SK-N-SH treated with all-trans-retinoic acid at 6 μM for 48 hours (cell line): ENCODE measurements around the gene HS3ST4.

Experiments used
- ATAC-seq: fragments of 200-7000 bp; cut with Tn5 transposase; 3 replicates; pipeline ENCODE4 v1.9.1; 2020; ENCODE audit warnings: mild to moderate bottlenecking, moderate library complexity
- ARNTL ChIP-seq: fragments of 450-650 bp; formaldehyde crosslinking; IDR thresholded peaks from 2 replicates; pipeline ENCODE4 v1.5.0; 2020; ENCODE audit warnings: low read depth, mild to moderate bottlenecking, moderate library complexity, borderline replicate concordance
- BACH2 ChIP-seq: fragments of 250-450 bp; sonication (Bioruptor Pico); IDR thresholded peaks from 2 replicates; pipeline ENCODE4 v1.9.0; 2021; ENCODE audit warnings: mild to moderate bottlenecking, borderline replicate concordance
- CREB5 ChIP-seq: fragments of 250-450 bp; sonication (Bioruptor Pico); IDR thresholded peaks from 2 replicates; pipeline ENCODE4 v1.5.1; 2020; ENCODE audit warnings: low read depth, mild to moderate bottlenecking, moderate library complexity
- CSRNP3 ChIP-seq: fragments of 250-450 bp; sonication (Bioruptor Pico); IDR thresholded peaks from 2 replicates; pipeline ENCODE4 v1.5.1; 2021; ENCODE audit warnings: mild to moderate bottlenecking, moderate library complexity
- ESRRG ChIP-seq: fragments of 250-450 bp; sonication (Bioruptor Pico); IDR thresholded peaks from 2 replicates; pipeline ENCODE4 v1.6.1; 2021; ENCODE audit warnings: mild to moderate bottlenecking
- GLIS3 ChIP-seq: fragments of 250-450 bp; sonication (Bioruptor Pico); IDR thresholded peaks from 2 replicates; pipeline ENCODE4 v1.5.0; 2020; ENCODE audit warnings: mild to moderate bottlenecking, moderate library complexity
- ISL1 ChIP-seq: fragments of 250-450 bp; sonication (Bioruptor Pico); IDR thresholded peaks from 2 replicates; pipeline ENCODE4 v2.1.2; 2022; ENCODE audit warnings: mild to moderate bottlenecking, moderate library complexity
- OSR1 ChIP-seq: fragments of 250-450 bp; sonication (Bioruptor Pico); IDR thresholded peaks from 2 replicates; pipeline ENCODE4 v1.8.0; 2022; ENCODE audit warnings: moderate library complexity, mild to moderate bottlenecking, inconsistent platforms
- POU6F1 ChIP-seq: fragments of 250-450 bp; sonication (Bioruptor Pico); IDR thresholded peaks from 2 replicates; pipeline ENCODE4 v1.8.0; 2021; ENCODE audit warnings: low read depth, mild to moderate bottlenecking, moderate library complexity, borderline replicate concordance
- PPARA ChIP-seq: fragments of 250-450 bp; sonication (Bioruptor Pico); IDR thresholded peaks from 2 replicates; pipeline ENCODE4 v1.5.0; 2020; ENCODE audit warnings: mild to moderate bottlenecking, borderline replicate concordance
- RARB ChIP-seq: fragments of 250-450 bp; sonication (Bioruptor Pico); IDR thresholded peaks from 2 replicates; pipeline ENCODE4 v1.8.0; 2021; ENCODE audit warnings: mild to moderate bottlenecking, moderate library complexity
- SNAI2 ChIP-seq: fragments of 250-450 bp; sonication (Bioruptor Pico); IDR thresholded peaks from 2 replicates; pipeline ENCODE4 v1.5.0; 2020; ENCODE audit warnings: mild to moderate bottlenecking, moderate library complexity
- TCF4 ChIP-seq: fragments of 250-450 bp; sonication (Bioruptor Pico); IDR thresholded peaks from 2 replicates; pipeline ENCODE4 v1.8.0; 2021; ENCODE audit warnings: mild to moderate bottlenecking, moderate library complexity, borderline replicate concordance
- TOX ChIP-seq: fragments of 250-450 bp; sonication (Bioruptor Pico); IDR thresholded peaks from 2 replicates; pipeline ENCODE4 v1.8.0; 2021; ENCODE audit warnings: mild to moderate bottlenecking, moderate library complexity, borderline replicate concordance
- TSHZ2 ChIP-seq: fragments of 250-450 bp; sonication (Bioruptor Pico); IDR thresholded peaks from 2 replicates; pipeline ENCODE4 v1.5.0; 2020; ENCODE audit warnings: mild to moderate bottlenecking, moderate library complexity
- ZC3H10 ChIP-seq: fragments of 250-450 bp; sonication (Bioruptor Pico); IDR thresholded peaks from 2 replicates; pipeline ENCODE4 v1.5.1; 2021; ENCODE audit warnings: mild to moderate bottlenecking, moderate library complexity
- ZFP3 ChIP-seq: fragments of 250-450 bp; sonication (Bioruptor Pico); IDR thresholded peaks from 2 replicates; pipeline ENCODE4 v1.5.0; 2020; ENCODE audit warnings: mild to moderate bottlenecking, moderate library complexity
- ZFP30 ChIP-seq: fragments of 450-650 bp; formaldehyde crosslinking; IDR thresholded peaks from 2 replicates; pipeline ENCODE4 v1.5.0; 2022; ENCODE audit warnings: mild to moderate bottlenecking, moderate library complexity
- ZNF565 ChIP-seq: fragments of 450-650 bp; formaldehyde crosslinking; conservative IDR thresholded peaks from 2 replicates; pipeline ENCODE4 v1.5.0; 2020; ENCODE audit warnings: low read depth, mild to moderate bottlenecking, moderate library complexity
- ZNF70 ChIP-seq: fragments of 450-650 bp; formaldehyde crosslinking; IDR thresholded peaks from 2 replicates; pipeline ENCODE4 v1.5.0; 2020; ENCODE audit warnings: mild to moderate bottlenecking, moderate library complexity
- ZNF8 ChIP-seq: fragments of 450-650 bp; formaldehyde crosslinking; IDR thresholded peaks from 2 replicates; pipeline ENCODE4 v1.5.0; 2020; ENCODE audit warnings: mild to moderate bottlenecking, moderate library complexity

Gene HS3ST4

GRCh38 chr16:25951999-25952398, 260.2 kb downstream of the HS3ST4 start (continued):
- TF ChIP-seq TSHZ2 (CRISPR knock-in tag), result no peak
- no peak for TF ChIP-seq ARNTL (CRISPR knock-in tag)
- TF ChIP-seq ZNF8 (CRISPR knock-in tag), result no peak
- TF ChIP-seq SNAI2 (CRISPR knock-in tag), result no peak

GRCh38 chr16:25952983-25953382, 261.2 kb downstream of the HS3ST4 start:
- TF ChIP-seq ZFP3 (CRISPR knock-in tag) (no peak), TSHZ2 (CRISPR knock-in tag) (no peak), BACH2 (no peak), TCF4 (CRISPR knock-in tag) (no peak), ZFP30 (CRISPR knock-in tag) (no peak)

DNA sequence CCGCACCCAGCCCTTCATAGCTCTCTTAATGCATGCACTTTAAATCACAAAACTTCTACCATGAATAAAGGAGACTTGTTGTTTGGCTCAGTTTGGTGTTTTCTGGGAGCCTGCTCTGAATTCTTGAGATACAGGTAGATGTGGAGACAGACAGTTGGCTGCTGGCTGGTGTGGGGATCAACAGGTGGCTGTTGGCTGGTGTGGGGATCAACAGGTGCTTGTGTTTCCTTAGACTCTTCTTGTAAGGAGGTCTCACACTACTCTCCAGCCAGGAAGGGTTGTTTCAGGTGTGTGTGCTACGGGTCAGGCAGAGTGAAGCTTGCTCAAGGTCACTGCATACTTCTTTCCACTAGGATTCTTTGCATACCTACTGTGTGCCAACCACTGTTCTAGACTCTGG, 265.9 kb downstream of the HS3ST4 start:
- TF ChIP-seq ARNTL (CRISPR knock-in tag) (no peak), TOX (no peak), ZFP30 (CRISPR knock-in tag) (no peak), ZC3H10 (CRISPR knock-in tag) (no peak), ZNF8 (CRISPR knock-in tag) (no peak), ESRRG (CRISPR knock-in tag) (no peak), ZNF565 (CRISPR knock-in tag) (no peak)
- no peak for ATAC-seq

More at GRCh38 chr16:25952983-25953382, 261.2 kb downstream of the HS3ST4 start:
- no peak for ATAC-seq

GRCh38 chr16:25959221-25959620, 267.5 kb downstream of the HS3ST4 start:
- TF ChIP-seq ZNF8 (CRISPR knock-in tag) (no peak), ZC3H10 (CRISPR knock-in tag) (no peak), ISL1 (no peak), RARB (CRISPR knock-in tag) (no peak), CREB5 (CRISPR knock-in tag) (no peak), ESRRG (CRISPR knock-in tag) (no peak), ZNF565 (CRISPR knock-in tag) (no peak), ZNF70 (CRISPR knock-in tag) (no peak), ARNTL (CRISPR knock-in tag) (no peak), CSRNP3 (CRISPR knock-in tag) (no peak), OSR1 (CRISPR knock-in tag) (no peak), TOX (no peak), GLIS3 (CRISPR knock-in tag) (no peak), POU6F1 (CRISPR knock-in tag) (no peak), TSHZ2 (CRISPR knock-in tag) (no peak), PPARA (no peak), SNAI2 (CRISPR knock-in tag) (no peak), ZFP30 (CRISPR knock-in tag) (no peak)
- no peak for ATAC-seq
